Measurements from ENCODE around the gene ABCG2.

Gene ABCG2

GRCh38 chr4:88158489-88159228 lies at the start of gene ABCG2:
Gene ABCG2 (minus strand): TSS chr4:88158639. CDS start chr4:88139995, 18,644 bp downstream.
- peak; percentile 78 for DNase-seq

GRCh38 chr4:88208156-88208555 lies 49.7 kb upstream of the ABCG2 start:
- DNase-seq = no peak

- no peak for DNase-seq
These were observed 48.7 kb upstream of the ABCG2 start for GRCh38 chr4:88207171-88207570.

- no peak for DNase-seq
These were observed 46.4 kb upstream of the ABCG2 start for GRCh38 chr4:88204882-88205281.

GRCh38 chr4:88202443-88202842 lies 44.0 kb upstream of the ABCG2 start:
- DNase-seq = no peak

GRCh38 chr4:88200186-88200585 lies 41.7 kb upstream of the ABCG2 start:
- no peak for DNase-seq

- no peak for DNase-seq
These were observed 38.2 kb upstream of the ABCG2 start for GRCh38 chr4:88196523-88197185.

GRCh38 chr4:88196013-88196365 lies 37.5 kb upstream of the ABCG2 start:
- DNase-seq = no peak

- DNase-seq = no peak
These were observed 37.0 kb upstream of the ABCG2 start for GRCh38 chr4:88195328-88196012.

GRCh38 chr4:88191404-88191803 lies 33.0 kb upstream of the ABCG2 start:
- no peak for DNase-seq

- DNase-seq = no peak
These were observed 31.6 kb upstream of the ABCG2 start for GRCh38 chr4:88189881-88190585.

- DNase-seq = no peak
These were observed 30.9 kb upstream of the ABCG2 start for GRCh38 chr4:88189418-88189738.

GRCh38 chr4:88188738-88189417 lies 30.4 kb upstream of the ABCG2 start:
- no peak for DNase-seq

- DNase-seq = no peak
These were observed 29.3 kb upstream of the ABCG2 start for GRCh38 chr4:88187766-88188165.

- no peak for DNase-seq
These were observed 27.5 kb upstream of the ABCG2 start for GRCh38 chr4:88185906-88186305.

- no peak for DNase-seq
These were observed 20.8 kb upstream of the ABCG2 start for GRCh38 chr4:88179261-88179660.

- no peak for DNase-seq
These were observed 20.3 kb upstream of the ABCG2 start for GRCh38 chr4:88178626-88179231.

GRCh38 chr4:88177983-88178625 lies 19.7 kb upstream of the ABCG2 start:
- no peak for DNase-seq

- DNase-seq = no peak
These were observed 14.5 kb upstream of the ABCG2 start for GRCh38 chr4:88172987-88173386.

- no peak for DNase-seq
These were observed 12.8 kb upstream of the ABCG2 start for GRCh38 chr4:88171206-88171605.

- no peak for DNase-seq
These were observed 10.9 kb upstream of the ABCG2 start for GRCh38 chr4:88169298-88169697.

GRCh38 chr4:88166608-88167007 lies 8.2 kb upstream of the ABCG2 start:
- no peak for DNase-seq
